Amniotic stem cell (primary cell): ENCODE data around the gene ALKBH1.
"Not testable (repeated sequence)": the region's sequence is repeated elsewhere in the genome, so short reads cannot be mapped to it uniquely, and the experiment has no call there.

Source experiments
- DNase-seq: peaks from one replicate; lab custom pipeline; 2025; lab: John Stamatoyannopoulos, UW

Gene ALKBH1

DNA sequence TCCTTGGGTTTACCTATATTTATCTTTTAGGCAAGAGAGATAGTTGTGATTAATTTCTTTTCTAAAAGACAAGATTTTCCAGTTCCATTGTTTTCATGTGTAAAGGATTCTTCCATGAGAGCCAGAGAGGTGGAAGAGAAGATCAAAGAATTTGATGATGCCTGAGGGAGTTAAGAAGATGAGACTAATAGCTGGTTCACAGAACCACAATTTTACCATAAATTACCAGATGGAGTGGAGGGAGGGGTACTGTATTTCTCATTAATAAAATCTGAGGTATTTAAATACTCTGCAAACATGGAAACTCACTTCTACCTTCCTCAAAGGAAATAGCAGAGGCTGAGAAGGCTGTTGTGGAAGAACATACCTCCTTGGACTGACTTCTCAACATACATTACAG is 34.6 kb downstream of the ALKBH1 start:
- DNase-seq = no peak

DNA sequence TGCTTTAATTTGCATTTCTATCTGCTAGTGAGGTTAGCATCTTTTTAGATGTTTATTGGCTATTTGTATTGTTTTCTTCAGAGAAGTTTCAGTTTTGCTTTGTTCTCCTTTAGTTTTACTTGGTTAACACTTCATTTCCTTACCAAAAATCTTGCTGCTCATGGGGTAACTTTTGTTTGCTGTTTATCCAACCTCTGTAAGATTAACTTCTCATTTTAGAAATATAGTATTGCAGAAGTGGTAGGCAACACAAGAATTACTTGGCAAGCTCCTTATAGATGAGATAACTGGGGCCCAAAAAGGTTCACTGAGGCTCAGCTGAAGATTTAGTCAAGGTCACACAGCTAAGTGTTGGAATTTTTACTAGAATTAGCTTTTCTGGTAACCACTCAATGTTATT is 40.5 kb downstream of the ALKBH1 start:
- no peak for DNase-seq

GRCh38 chr14:77663293-77663692 is 44.5 kb downstream of the ALKBH1 start:
- DNase-seq = no peak

DNA sequence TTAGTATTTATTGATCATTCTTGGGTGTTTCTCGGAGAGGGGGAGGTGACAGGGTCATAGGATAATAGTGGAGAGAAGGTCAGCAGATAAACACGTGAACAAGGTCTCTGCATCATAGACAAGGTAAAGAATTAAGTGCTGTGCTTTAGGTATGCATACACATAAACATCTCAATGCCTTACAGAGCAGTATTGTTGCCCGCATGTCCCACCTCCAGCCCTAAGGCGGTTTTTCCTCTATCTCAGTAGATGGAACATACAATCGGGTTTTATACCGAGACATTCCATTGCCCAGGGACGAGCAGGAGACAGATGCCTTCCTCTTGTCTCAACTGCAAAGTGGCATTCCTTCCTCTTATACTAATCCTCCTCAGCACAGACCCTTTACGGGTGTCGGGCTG is 46.3 kb downstream of the ALKBH1 start:
- not testable (repeated sequence) for DNase-seq

DNA sequence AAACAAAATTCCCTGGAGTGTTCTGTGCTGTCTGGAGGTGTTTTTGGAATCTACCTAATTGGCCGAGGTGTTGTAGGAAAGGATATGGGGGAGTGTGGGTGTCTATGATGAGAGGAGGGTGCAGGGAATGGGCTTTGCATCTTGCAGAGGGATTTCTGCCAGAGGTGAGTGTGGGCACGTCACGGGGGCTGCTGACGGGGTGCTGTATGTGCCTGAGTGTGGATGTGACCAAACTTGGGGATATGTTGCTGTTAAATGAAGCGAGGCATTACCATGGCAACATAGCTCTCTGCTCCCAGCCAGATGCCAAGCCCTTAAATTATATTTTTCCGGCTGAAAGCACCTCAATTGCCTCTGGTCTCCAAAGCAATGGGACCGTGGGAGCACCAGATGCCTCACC is 47.1 kb downstream of the ALKBH1 start:
- DNase-seq = no peak

DNA sequence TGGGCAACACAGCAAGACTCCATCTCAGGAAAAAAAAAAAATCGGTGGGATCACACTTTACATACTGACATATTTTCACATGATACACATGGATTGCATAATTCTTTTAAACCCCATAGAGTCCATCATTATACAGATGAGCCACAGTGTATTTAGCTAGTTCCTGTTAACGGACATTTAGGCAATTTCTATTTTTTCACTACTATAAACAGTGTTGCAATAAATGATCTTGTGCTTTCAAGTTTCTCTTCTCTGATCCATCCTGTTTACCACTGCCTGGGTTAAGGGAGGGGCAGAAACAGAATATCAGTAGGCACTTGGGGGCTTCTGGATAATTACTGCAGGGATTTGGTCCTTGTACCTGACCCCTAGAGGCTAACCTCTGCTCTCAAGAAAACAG is 48.0 kb downstream of the ALKBH1 start:
- DNase-seq = no peak

DNA sequence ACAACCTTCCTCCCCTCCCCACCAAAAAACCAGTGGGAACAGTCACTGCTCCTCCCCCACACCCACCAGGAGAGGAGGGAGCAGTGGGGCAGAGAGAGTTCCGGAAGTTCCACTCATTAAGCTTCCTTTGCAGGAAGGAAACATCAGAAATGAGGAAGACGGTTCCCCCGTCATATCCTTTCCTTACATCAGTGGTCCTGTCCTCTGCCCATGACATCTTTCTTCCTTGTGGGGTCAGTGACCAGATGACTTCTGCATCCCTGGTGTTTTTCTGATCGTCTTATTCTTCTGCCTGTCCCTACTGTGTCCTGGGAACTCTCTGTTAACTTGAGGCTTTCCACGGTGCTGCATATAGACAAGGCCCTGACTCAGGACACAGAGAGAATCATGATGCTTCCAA is 50.5 kb downstream of the ALKBH1 start:
- DNase-seq = no peak

GRCh38 chr14:77654001-77654441 is 53.8 kb downstream of the ALKBH1 start:
- DNase-seq = no peak

DNA sequence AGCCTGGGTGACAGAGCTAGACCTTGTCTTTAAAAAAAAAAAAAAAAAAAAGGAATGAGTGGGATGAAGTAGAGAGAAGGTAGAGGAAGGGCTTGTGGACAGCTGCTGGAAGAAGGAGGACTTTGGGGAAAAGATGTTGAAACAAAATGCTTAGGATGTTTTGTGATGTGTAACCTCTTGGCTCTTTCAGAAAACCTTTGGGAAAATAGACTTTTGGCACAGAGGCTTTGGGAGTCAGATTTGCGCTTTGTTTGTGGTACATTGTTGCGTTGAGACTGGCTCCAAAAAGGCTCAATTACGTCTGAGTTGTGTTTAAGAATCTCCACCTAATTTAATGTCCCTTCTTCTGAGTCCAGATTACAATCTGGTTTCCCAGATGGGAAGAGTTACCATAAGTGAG is 58.5 kb downstream of the ALKBH1 start:
- DNase-seq = no peak

- no peak for DNase-seq
These were observed 59.2 kb downstream of the ALKBH1 start for GRCh38 chr14:77648520-77649200.

DNA sequence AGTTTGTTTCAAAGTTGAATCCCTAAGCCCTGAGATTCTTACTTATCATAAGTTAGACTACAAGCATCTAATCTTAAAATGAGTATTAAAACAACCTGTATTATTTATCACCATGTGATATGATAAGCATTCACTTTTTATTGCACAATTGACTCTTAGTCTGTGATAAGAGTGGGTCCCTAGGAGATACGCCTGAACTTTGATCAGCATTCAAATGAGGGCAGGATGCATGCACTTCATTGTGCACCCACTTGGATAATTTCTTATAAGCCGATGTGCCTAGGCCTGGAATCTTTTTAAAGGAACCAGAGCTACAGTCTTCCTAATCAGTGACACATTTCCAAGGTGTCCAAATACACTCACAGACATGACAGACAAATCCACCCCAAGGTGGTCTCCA is 60.0 kb downstream of the ALKBH1 start:
- no peak for DNase-seq

- DNase-seq = no peak
These were observed 60.9 kb downstream of the ALKBH1 start for GRCh38 chr14:77646907-77647306.

DNA sequence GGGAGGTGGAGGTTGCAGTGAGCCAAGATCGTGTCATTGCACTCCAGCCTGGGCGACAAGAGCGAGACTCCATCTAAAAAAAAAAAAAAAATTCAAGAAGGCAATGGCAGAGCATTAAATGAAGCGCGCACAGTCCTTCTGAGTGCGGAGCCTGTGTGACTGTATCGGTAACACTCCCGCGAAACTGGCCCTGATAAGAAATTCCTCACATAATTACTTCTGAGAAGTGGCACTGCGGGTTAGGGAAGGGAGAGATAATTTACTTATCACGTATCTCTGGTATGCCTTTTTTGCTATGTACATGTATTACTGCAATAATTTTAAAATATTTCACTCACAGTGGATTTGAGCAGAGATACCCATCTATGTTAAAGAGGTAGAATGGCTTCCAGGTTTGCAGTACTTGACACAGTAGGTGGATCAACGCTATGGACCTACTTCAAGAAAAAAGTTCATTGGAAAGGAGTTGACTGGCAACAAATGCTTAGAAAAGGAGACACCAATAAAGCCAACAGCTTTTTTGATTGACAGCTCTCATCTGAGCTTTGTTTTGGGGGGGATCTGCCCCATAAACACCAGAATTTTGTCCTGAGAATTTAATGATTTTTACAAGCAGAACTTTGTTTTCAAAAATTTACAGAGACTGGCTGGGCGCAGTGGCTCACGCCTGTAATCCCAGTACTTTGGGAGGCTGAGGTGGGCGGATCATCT is 62.1 kb downstream of the ALKBH1 start:
- DNase-seq = no peak

GRCh38 chr14:77642407-77642806 is 65.4 kb downstream of the ALKBH1 start:
- no peak for DNase-seq

GRCh38 chr14:77641534-77642341 is 66.1 kb downstream of the ALKBH1 start:
- DNase-seq = peak; percentile 12

GRCh38 chr14:77640756-77641533 is 66.9 kb downstream of the ALKBH1 start:
- no peak for DNase-seq

- DNase-seq = peak; percentile 88
These were observed 69.1 kb downstream of the ALKBH1 start for GRCh38 chr14:77638771-77639171.

DNA sequence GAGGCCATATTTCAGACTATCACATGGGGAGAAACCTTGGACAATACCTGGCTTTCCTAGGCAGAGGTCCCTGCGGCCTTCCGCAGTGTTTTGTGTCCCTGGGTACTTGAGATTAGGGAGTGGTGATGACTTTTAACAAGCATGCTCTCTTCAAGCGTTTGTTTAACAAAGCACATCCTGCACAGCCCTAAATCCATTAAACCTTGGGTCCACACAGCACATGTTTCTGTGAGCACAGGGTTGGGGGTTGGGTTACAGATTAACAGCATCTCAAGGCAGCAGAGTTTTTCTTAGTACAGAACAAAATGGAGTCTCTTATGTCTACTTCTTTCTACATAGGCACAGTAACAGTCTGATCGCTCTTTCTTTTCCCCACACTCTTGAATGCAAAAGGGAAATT is 72.0 kb downstream of the ALKBH1 start:
- not testable (repeated sequence) for DNase-seq

GRCh38 chr14:77635466-77635865 is 72.4 kb downstream of the ALKBH1 start:
- not testable (repeated sequence) for DNase-seq

- no peak for DNase-seq
These were observed 77.7 kb downstream of the ALKBH1 start for GRCh38 chr14:77630111-77630510.

- DNase-seq = no peak
These were observed 82.5 kb downstream of the ALKBH1 start for GRCh38 chr14:77625360-77625759.

DNA sequence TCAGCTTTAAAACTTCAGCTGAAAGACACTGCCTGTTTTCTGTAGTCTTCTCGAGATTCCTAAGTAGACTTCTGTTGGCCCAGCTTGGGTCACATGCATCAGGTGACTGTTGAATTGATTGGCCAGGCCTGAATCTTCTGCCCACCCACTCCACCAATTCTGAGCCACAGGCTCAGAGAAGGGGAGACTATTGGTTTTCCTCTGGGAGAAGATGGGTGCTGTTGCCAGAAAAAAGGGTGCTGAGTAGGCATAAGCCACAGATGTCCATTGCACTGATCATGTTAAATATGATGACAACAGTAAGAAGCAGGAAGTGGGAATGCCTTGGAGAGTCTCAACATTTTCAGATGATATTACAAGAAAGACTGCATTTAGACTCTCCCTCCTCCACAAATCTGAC is 84.6 kb downstream of the ALKBH1 start:
- no peak for DNase-seq
